Spinal cord (tissue), 10 donors: Measurements from ENCODE around the gene EFNA3. TPM values are rescaled to one million over a fixed set of nuclear protein-coding genes. Genes with fewer than 3 reads are reported as not detected.

Experiments
- DNase-seq, 6 donors: peaks; one replicate each; pipeline versions ENCODE4 v3.0.0 to v3.0.0-alpha.2; 2013 to 2015; ENCODE audit warnings: low spot score in 6 of 6, low read depth in 4 of 6
- H3K27ac ChIP-seq: one replicate; pipeline ENCODE4 v1.5.1; 2013; ENCODE audit warnings: low read depth, low read length, control low read depth
- H3K27me3 ChIP-seq: one replicate; pipeline ENCODE4 v1.6.1; 2013; ENCODE audit warnings: low read length; ENCODE audit not compliant: control insufficient read depth, insufficient read depth
- H3K36me3 ChIP-seq: one replicate; pipeline ENCODE4 v1.6.1; 2013; ENCODE audit warnings: low read length; ENCODE audit not compliant: control insufficient read depth, insufficient read depth
- H3K4me1 ChIP-seq: one replicate; pipeline ENCODE4 v1.6.1; 2013; ENCODE audit warnings: low read length; ENCODE audit not compliant: control insufficient read depth, insufficient read depth
- H3K4me3 ChIP-seq: one replicate; pipeline ENCODE4 v1.5.1; 2013; ENCODE audit warnings: low read depth, low read length, control low read depth
- H3K9me3 ChIP-seq: one replicate; pipeline ENCODE4 v1.6.1; 2013; ENCODE audit warnings: low read length; ENCODE audit not compliant: control insufficient read depth, insufficient read depth
- WGBS: methylation state at CpG from one replicate; pipeline ENCODE4 v1.1.5; 2013; ENCODE audit warnings: missing lambda C conversion rate; ENCODE audit not compliant: insufficient coverage; 5-methylcytosine and 5-hydroxymethylcytosine counted together
- polyA plus RNA-seq, 2 donors: library from polyadenylated mRNA; unstranded; fragments of 120-200 nt; gene quantifications; one replicate each; pipeline ENCODE4 v1.2.1, GENCODE V29; 2013; ENCODE audit not compliant: insufficient read length in 2 of 2
- total RNA-seq, 2 donors: library from RNA; depleted of rRNA in 1 of 2; stranded (reverse); fragments of 120-200 nt in 1 of 2; fragments of >200 nt in 1 of 2; gene quantifications; one replicate each; pipeline versions ENCODE4 v1.2.3 to v1.2.4, GENCODE V29; 2013 to 2014
- donor health status: healthy.

Gene EFNA3
- total and polyA plus RNA-seq, 4 donors = 12.3 to 50.6 (median 30.1) TPM

DNA sequence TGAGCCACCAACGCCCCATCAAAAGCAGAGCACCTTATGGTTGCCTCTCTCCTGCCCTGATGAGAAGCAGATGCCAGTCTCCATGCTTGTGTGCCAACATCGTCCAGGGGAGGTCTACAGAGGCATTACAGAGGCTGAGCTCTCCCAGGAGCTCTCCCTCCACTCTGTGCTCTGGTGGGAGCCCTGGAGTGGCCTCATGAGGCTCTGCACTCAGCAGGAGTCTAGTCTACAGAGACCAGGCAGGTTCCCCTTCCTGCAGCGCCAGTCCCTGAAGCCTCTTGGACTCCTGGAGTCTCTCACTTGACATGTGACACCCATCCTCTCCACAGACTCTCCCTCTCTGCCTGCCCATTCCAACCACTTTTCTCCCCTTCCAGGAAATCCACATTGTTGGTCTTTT is 41.6 kb upstream of the EFNA3 start:
- no peaks in the 10 kb centered on the region for H3K27me3 ChIP-seq
- no peaks in the 10 kb centered on the region for H3K4me1 ChIP-seq
- H3K27ac ChIP-seq = no peak overlapping the region
- H3K9me3 ChIP-seq = no peaks in the 10 kb centered on the region
- no peaks in the 10 kb centered on the region for H3K36me3 ChIP-seq
- no peak overlapping the region for H3K4me3 ChIP-seq
- no peak for DNase-seq
- 85% methylated on average over 3 of the region's 3 CpGs for WGBS

DNA sequence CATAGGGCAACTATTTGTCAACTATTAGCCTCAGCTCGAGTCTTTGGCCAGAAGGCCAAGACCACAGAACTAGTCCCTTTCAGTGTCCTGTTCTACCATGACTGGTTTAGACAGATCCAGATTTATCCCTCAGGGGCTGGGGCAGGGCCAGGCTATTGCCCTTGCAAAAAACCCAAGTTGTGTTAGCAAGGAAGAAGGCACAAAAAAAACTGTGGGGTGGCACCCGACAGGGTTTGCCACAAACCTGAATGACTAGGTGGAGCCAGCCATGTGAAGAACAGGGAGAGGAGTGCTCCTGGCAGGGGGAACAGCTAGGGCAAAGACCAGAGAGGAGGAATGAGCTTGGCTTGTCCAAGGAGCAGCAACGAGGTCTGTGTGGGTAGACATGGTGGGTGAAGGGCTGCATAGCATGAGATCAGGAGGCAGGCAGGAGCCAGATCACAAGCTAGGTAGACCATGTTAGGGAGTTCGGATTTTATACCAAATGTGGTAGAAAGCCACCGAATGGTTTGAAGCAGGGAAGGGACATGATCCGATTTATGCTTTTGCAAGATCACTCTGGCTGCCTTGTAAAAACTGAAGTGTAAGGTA is 40.7 kb upstream of the EFNA3 start:
- Histone ChIP-seq H3K27ac (no peak overlapping the region), H3K4me3 (no peak overlapping the region), H3K36me3 (no peaks in the 10 kb centered on the region), H3K27me3 (no peaks in the 10 kb centered on the region), H3K9me3 (no peaks in the 10 kb centered on the region), H3K4me1 (no peaks in the 10 kb centered on the region)
- DNase-seq = no peak
- 84% methylated on average over 6 of the region's 6 CpGs for WGBS

DNA sequence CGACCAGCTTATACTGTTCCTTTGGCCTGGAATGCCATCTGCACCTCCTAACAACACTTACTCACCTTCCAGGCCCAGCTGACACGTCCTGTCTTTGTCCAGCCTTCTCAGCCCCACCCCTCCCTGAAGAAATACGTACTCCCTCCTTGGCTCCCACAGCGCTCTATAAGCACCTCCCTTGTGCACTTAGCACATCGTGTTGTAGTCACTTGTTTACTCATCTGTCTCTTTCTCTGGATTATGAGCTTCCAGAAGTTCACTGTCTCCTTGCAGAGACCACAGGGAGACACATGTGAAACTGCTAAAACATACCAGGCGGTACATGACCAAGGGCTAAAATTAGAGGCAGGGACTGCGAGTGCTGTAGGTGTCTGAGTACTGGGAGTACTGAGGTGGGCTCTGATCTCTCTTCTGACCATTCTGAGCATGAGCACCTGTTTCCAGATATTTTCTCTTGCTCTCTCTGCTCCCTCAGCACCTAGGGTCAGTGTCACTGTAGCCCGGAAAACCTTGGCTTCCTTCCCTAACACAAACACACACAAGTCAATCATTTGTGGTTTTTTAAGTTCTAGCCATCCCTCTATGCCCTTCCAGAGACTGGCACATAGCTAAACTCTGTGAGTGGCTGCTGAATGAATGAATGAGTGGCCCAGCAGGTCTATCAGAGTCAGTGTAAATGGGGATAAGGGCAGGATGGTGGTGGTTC is 39.9 kb upstream of the EFNA3 start:
- DNase-seq = no peak
- Histone ChIP-seq H3K9me3 (no peaks in the 10 kb centered on the region), H3K27ac (no peak overlapping the region), H3K27me3 (no peaks in the 10 kb centered on the region), H3K4me3 (no peak overlapping the region), H3K36me3 (no peaks in the 10 kb centered on the region), H3K4me1 (no peaks in the 10 kb centered on the region)
- 66% methylated on average over 7 of the region's 8 CpGs for WGBS

DNA sequence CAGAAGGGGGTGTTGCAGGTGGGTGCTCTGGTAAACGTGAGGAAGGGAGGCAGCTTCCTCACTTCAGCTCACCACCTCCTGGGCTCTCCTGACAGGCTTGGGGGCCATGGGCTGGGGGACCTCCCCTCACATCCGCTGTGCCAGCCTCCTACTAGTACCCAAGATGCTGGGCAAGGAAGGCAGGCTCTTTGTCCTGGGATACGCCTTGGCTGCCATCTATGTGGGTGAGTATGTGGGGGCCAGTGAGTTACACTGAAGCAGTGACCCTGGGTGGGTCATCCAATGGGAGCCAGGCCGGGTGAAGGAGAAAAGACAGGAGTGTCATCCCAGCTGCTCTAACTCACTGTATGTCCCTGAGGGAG is 39.3 kb upstream of the EFNA3 start:
- no peaks in the 10 kb centered on the region for H3K4me1 ChIP-seq
- no peaks in the 10 kb centered on the region for H3K9me3 ChIP-seq
- 60% methylated on average over 2 of the region's 4 CpGs for WGBS
- no peak overlapping the region for H3K4me3 ChIP-seq
- H3K27me3 ChIP-seq = no peaks in the 10 kb centered on the region
- H3K27ac ChIP-seq = no peak overlapping the region
- no peak for DNase-seq
- H3K36me3 ChIP-seq = no peaks in the 10 kb centered on the region

DNA sequence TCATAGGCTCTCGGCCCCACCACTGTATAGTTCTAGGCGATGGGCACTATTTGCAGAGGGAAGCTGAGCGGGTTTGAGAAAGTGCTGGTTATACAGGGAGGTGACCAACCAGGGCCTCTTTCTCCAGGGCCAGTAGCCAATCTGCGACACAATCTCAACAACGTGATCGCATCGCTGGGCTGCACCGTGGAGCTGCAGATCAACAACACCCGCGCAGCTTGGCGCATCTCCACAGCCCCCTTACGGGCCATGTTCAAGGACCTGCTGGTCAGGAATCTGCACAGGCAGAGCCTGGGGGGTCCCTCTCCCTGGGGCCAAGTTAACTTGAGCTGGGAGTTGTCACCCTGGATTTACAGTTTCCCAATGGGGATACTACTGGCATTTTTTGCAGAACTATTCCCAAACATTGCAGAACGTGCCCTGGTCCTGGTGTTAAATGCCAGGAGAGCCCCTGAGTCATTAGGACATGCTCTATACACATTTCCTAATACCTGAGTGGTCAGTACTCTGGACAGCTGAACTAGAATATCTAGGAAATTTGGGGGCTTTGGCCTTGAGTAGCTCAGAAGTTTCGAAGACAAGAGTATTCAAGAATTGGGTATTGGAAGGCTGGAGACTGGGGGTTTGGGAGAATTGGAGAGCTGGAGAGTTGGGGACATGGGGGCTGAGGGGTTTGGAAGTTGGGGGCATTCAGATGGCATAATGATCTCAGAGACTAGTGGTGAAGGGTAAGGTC is 38.1 kb upstream of the EFNA3 start:
- WGBS = 85% methylated on average over 14 of the region's 14 CpGs
- no peak for DNase-seq
- Histone ChIP-seq H3K4me1 (no peaks in the 10 kb centered on the region), H3K27me3 (no peaks in the 10 kb centered on the region), H3K27ac (no peak overlapping the region), H3K36me3 (no peaks in the 10 kb centered on the region), H3K9me3 (no peaks in the 10 kb centered on the region), H3K4me3 (no peak overlapping the region)

DNA sequence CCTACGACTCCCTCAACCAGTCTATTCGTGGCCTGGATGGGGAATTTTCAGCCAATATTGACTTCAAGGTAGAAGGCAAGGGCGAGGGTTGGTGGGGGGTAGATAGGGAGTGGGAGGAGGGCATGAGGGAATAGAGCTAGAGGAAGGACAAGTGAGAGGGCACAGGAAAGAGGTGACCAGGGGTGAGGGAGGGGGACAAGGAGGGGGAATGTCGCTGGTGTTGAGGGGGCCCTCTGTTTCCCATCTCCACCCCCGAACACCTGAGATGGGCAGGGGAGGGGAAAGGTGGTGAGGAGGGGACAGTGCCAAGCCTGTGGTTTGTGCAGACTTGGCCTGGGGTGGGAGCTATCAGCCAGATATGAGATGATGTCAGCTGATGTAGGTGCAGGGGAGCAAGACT is 35.8 kb upstream of the EFNA3 start:
- Histone ChIP-seq H3K36me3 (no peaks in the 10 kb centered on the region), H3K4me3 (no peak overlapping the region), H3K27ac (no peak overlapping the region), H3K9me3 (no peaks in the 10 kb centered on the region), H3K27me3 (no peaks in the 10 kb centered on the region), H3K4me1 (no peaks in the 10 kb centered on the region)
- WGBS = 89% methylated on average over 4 of the region's 5 CpGs
- DNase-seq = no peak

DNA sequence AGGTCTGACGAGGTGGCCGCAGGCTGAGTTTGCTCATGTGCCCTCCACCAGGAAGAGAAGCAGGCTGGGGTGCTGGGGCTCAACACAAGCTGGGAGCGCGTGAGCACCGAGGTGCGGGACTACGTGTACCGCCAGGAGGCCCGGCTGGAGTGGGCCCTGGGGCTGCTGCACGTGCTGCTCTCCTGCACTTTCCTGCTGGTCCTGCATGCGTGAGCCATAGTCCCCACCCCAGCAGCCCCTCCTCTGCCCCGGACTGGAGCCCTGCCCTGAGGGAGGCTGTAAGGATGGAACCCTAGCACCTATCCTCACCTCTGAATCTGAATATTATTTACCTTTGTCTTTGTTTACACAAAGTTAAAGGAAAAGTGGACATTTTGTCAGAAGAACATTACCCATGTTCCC is 35.3 kb upstream of the EFNA3 start:
- no peaks in the 10 kb centered on the region for H3K4me1 ChIP-seq
- H3K4me3 ChIP-seq = no peak overlapping the region
- H3K27me3 ChIP-seq = no peaks in the 10 kb centered on the region
- no peaks in the 10 kb centered on the region for H3K36me3 ChIP-seq
- no peaks in the 10 kb centered on the region for H3K9me3 ChIP-seq
- DNase-seq = no peak
- WGBS = 52% methylated on average over 10 of the region's 12 CpGs
- no peak overlapping the region for H3K27ac ChIP-seq

DNA sequence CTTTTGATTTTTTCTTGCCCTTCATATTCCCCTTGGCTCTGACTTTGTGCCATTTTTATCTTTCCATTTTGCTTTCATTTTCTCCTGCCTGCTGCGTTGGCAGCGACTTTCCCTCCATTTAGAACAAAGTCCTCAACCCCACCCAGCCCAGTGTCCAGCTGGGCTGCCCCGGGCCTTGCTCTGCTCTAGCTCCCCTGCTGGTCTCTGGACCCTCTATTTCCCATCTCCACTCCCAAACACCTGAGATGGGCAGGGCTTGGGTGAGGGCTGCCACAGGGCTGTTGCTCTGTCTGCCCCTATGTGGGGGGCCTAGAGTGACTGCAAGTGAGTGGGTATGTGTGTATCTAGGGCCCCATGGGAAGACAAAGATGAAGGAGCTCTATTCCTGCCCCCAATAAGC is 34.8 kb upstream of the EFNA3 start:
- 88% methylated on average over 3 of the region's 3 CpGs for WGBS

DNA sequence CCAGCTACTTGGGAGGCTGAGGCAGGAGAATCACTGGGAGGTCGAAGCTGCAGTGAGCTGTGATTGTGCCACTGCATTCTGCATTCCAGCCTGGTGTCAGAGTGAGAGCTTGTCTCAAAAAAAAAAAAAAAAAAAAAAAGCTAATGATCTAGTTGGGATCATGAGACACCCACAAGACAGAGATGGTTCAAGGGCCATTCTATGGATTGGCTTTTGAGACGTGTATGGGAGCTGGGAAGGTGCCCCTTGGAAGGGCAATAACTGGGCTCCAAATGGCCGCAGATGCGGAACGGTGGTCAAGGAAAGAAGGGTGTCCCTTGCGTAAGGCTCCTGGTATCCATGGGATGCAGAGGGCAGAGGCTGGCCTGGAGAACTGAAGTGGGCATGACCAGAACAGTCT is 34.3 kb upstream of the EFNA3 start:
- H3K27ac ChIP-seq = no peak overlapping the region
- 92% methylated on average over 6 of the region's 6 CpGs for WGBS

More for the DNA sequence above, 34.8 kb upstream of the EFNA3 start:
- Histone ChIP-seq H3K27ac (no peak overlapping the region), H3K27me3 (no peaks in the 10 kb centered on the region), H3K36me3 (no peaks in the 10 kb centered on the region), H3K4me3 (no peak overlapping the region), H3K4me1 (no peaks in the 10 kb centered on the region), H3K9me3 (no peaks in the 10 kb centered on the region)
- DNase-seq = no peak

More for the DNA sequence above, 34.3 kb upstream of the EFNA3 start:
- no peaks in the 10 kb centered on the region for H3K27me3 ChIP-seq
- no peak overlapping the region for H3K4me3 ChIP-seq
- H3K4me1 ChIP-seq = no peaks in the 10 kb centered on the region
- H3K36me3 ChIP-seq = no peaks in the 10 kb centered on the region
- no peak for DNase-seq
- H3K9me3 ChIP-seq = no peaks in the 10 kb centered on the region
